Stimulated activated CD8-positive, alpha-beta memory T cell treated with anti-CD3 and anti-CD28 coated beads, Interleukin-7, amount 100 ng/mL, for 4 hours (primary cell): ENCODE measurements around the gene KLHL15.
"Not testable (repeated sequence)": the region's sequence is repeated elsewhere in the genome, so short reads cannot be mapped to it uniquely, and the experiment has no call there.

Experiments
- DNase-seq, 2 donors: peaks; one replicate each; pipeline ENCODE4 v3.0.0-alpha.2; 2020; ENCODE audit warnings: low read depth in 2 of 2

The KLHL15 gene, protein sequence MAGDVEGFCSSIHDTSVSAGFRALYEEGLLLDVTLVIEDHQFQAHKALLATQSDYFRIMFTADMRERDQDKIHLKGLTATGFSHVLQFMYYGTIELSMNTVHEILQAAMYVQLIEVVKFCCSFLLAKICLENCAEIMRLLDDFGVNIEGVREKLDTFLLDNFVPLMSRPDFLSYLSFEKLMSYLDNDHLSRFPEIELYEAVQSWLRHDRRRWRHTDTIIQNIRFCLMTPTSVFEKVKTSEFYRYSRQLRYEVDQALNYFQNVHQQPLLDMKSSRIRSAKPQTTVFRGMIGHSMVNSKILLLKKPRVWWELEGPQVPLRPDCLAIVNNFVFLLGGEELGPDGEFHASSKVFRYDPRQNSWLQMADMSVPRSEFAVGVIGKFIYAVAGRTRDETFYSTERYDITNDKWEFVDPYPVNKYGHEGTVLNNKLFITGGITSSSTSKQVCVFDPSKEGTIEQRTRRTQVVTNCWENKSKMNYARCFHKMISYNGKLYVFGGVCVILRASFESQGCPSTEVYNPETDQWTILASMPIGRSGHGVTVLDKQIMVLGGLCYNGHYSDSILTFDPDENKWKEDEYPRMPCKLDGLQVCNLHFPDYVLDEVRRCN

DNA sequence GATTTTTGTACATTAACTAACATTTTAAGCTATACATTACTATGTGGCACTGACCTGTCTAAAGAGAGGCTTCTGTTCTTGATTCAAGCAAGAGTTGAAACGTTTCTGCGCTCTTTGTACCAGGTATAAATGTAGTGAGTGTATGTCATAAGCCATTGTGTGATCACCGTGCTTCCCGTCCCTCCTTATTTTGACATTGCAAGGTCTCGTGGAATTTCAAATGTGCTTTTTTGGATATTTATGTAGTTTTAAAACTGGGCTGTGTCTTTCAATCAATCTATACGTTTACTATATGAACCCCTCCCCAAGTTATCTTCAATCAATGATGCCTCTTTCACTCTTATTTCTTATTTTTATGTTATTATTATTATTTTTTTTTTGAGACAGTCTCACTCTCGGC, at the start of gene KLHL15:
Gene KLHL15, minus strand, starts transcription at position 101 of the 400 bp plus-strand sequence. CDS start 20,493 bp downstream, outside the sequence.
- no peak for DNase-seq

DNA sequence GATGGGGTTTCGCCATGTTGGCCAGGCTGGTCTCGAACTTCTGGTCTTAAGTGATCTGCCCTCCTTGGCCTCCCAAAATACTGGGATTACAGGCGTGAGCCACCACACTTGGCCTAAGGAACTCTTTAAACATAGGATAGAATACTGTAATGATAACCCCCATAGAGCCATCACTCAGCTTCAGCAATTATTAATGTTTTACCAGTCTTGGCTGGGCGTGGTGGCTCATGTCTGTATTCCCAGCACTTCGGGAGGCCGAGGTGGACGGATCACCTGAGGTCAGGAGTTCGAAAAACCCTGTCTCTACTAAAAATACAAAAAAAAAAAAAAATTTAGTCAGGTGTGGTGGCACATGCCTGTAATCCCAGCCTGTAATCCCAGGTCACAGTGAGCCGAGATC, 42.9 kb upstream of the KLHL15 start:
- DNase-seq = no peak

DNA sequence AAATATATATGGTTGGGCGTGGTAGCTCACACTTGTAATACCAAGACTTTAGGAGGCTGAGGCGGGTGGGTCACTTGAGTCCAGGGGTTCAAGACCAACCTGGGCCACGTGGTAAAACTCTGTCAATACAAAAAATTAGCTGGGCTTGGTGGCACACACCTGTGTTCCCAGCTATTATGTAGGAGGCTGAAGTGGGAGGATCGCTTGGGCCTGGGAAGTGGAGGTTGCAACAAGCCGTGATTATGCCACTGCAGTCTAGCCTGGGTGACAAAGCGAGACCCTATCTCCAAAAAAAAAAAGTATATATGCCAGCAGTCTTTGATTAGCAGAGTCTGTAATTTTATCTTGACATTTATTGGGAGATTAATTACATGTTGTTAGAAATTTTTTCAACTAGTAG, 36.5 kb upstream of the KLHL15 start:
- DNase-seq = no peak

DNA sequence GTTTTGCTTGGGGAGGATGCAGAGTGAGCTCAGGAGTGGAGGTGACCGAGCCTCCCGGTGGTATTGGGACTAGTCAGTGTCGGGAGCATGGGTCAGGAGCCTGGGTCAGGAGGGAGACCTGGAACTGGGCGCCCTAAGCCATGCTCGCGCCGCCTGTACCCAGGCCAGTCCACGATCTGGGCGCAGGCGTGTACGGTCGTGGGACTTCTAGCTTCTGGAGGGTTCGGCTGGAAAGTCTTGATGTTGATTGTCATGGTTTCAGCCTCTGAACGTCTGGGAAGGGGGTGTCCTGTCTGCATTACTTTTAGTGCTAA, 28.0 kb upstream of the KLHL15 start:
- DNase-seq = no peak

DNA sequence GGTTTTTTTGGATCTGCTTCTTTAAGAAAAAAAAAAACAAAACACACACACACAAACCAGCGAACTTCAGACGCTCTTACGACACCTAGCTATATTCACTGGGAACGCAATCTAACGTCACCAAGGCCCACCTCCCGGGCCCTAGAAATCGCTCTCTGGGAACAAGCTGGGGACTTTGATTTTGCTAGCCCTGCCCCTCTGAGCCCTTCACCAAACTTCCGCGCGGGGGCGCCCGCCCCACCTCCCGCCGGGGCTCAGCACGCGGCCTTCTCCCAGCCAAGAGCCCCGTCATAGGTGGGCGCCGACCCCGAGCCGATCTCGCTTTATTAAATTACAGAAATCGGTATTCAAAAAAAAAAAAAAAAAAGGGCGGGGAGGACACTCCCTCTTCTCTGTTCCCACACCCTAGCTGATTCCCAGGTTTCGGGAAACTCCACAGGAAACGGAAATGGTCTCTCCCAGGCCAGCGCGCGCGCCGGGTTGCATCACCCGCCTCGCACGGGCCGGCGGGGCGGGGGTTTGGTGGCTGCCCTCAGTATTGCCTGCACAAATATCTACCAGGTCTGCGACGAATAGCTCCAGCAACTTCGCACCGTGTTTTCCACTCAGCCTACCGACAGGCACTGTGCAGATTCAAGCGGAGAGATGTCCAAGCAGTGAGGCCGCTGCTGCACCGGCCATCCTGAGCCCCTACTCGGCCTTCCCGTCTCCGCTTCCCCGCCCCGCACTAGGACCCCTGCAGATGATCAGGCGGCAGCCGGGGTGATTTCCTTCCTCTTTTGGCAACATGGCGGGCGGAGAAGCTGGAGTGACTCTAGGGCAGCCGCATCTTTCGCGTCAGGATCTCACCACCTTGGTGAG, 27.4 kb upstream of the KLHL15 start, which contains the start of gene EIF2S3:
Gene EIF2S3, plus strand, starts transcription at position 775 of the 861 bp plus-strand sequence. Its CDS starts 13 bp downstream, at position 788.
- DNase-seq = peak; percentile 74 to 84

DNA sequence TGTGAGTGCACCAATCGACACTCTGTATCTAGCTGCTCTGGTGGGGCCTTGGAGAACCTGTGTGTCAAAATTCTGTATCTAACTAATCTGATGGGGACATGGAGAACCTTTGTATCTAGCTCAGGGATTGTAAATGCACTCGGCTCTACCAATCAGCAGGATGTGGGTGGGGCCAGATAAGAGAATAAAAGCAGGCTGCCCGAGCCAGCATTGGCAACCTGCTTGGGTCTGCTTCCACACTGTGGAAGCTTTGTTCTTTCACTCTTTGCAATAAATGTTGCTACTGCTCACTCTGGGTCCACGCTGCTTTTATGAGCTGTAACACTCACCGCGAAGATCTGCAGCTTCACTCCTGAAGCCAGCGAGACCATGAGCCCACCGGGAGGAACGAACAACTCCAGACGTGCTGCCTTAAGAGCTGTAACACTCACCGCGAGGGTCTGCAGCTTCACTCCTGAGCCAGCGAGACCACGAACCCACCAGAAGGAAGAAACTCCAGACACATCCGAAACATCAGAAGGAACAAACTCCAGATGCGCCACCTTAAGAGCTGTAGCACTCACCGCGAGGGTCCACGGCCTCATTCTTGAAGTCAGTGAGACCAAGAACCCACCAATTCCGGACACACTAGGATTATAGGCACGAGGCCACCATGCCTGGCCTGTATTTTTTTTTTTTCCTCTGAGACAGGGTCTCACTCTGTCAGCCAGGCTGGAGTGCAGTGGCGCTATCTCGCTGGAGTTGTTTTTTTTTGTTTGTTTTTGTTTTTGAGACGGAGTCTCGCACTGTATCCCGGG, 23.7 kb upstream of the KLHL15 start:
- not testable (repeated sequence) for DNase-seq

DNA sequence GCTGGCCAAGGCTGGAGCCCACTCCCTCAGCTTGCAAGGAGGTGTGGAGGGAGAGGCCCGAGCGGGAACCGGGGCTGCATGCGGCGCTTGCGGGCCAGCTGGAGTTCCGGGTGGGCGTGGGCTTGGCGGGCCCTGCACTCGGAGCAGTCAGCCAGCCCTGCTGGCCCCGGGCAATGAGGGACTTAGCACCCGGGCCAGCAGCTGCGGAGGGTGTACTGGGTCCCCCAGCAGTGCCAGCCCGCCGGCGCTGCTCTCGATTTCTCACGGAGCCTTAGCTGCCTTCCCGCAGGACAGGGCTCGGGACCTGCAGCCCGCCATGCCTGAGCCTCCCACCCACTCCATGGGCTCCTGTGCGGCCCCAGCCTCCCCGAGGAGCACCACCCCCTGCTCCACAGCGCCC, 22.7 kb upstream of the KLHL15 start:
- not testable (repeated sequence) for DNase-seq

DNA sequence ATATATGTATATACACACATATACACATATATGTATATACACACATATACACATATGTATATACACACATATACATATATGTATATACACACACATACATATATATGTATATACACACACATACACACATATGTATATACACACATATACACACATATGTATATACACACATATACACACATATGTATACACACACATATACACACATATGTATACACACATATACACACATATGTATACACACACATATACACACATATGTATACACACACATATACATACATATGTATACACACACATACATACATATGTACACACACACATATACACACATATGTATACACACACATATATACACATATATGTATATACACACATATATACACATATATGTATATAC, 19.1 kb upstream of the KLHL15 start:
- not testable (repeated sequence) for DNase-seq

DNA sequence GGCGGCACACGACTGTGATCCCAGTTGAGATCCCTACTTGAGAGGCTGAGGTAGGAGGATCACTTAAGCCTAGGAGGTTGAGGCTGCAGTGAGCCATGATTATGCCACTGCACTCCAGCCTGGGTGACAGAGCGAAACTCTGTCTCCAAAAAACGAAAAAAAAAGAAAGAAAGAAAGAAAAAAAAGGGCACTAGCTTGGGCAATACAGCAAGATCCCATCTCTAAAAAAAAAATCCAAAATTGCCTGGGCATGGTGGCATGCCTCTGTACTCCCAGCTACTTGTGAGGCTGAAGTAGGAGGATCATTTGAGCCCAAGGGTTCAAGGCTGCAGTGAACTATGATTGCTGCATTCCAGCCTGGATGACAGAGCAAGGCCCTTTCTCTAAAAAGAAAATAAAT, 10.7 kb upstream of the KLHL15 start:
- DNase-seq = no peak

DNA sequence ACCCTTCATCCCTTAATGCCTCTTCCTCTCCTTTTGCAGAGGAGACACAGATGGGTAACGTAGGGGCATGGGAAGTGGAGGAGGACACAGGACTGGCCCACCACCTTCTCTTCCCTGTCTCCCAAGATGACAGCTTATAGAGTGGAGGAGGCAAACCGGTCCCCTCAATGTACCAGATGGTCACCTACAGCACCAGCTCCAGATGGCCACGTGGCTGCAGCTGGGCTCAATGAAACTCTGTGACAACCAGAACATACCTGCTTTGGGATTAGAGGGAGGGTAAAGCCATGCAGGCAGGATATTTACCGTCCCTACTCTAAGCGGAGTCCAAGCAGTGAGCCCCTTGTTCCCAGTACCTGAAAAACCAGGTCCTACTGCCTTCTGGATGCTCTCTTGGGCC, 7.5 kb upstream of the KLHL15 start:
- no peak for DNase-seq

DNA sequence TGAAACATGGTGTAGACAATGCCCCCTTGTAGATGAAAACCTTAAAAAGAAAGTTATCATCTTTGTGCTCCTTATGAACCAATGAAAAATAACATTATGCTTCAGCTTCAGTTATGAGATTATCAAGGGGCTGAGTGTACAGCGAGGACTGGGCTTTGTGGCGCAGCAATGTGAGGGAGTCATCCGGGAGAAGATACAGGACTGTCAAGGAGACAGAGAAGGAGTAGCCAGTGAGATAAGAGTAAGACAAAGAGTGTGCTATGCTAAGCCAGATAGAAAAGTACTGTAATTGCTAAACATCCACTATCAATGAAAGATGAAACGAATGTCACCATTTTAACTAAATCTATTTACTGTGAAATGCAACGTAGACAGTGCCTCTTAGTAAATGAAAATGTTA, 3.6 kb upstream of the KLHL15 start:
- no peak for DNase-seq

DNA sequence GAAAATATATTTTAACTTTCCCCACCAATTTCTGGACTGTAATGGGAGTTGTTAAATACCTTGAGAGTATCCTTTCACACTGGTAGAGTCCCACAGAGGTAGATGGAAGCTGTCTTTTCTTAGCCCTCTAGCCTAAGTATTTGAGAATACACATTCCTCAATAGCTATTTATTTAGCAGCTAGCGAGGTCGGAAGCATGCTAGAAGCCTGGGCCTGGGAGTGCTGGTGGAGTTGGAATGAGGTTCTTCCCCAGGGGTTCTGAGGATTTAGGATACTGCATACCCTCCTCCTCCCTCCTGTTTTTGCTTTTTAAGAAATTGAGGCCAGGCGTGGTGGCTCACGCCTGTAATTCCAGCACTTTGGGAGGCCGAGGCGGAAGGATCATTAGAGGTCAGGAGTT, 999 bp upstream of the KLHL15 start:
- DNase-seq = no peak

DNA sequence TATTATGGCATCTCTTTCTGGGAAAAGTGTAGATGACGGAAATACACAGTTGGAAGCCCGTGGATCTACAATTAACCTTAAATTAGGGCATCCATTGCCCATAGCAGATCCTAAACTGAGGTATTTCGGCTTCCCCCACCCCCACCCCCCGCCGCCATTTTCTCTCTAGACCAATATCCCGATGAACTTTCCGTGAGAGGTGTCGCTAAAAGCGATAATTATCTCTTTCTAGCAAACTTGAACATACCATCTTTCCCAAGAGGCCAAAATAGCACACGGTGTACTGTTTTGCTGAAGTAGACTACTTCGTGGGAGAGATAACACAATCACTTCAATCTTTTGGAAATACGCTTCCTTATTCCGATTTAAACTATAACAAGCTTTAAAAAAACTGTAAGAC, 554 bp downstream of the KLHL15 start:
- no peak for DNase-seq

DNA sequence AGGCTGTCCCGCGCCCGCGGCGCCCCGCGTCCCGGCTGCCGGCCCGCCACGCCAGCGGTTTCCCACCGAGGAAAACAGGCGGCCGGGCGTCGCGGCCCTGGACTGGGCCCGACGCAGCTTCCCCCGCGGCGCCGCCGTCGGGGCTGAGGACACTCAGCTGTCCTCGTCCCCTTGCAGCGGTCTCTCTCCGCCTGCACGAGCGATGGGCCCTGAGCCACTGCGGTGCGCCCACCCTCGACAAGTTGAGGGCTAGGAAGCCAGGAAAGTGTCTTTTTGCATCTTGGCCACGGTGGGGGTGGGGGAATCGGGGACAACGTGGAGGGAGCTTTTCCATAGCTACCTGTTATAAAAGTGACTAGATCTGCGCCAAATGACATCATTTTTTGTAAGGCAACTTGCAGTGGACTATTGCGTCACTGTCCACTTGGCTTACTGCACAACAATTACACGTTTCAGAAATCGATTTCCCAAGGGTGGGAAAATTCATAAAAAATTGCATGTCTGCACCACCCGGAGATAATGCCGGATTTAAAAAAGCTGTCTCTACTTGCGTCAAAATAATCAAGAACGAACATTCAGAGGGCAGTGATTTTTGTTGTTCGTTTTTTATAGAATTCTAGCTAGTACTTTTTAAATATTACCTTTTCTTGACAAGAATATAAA, 1.1 kb downstream of the KLHL15 start:
- DNase-seq = no peak

DNA sequence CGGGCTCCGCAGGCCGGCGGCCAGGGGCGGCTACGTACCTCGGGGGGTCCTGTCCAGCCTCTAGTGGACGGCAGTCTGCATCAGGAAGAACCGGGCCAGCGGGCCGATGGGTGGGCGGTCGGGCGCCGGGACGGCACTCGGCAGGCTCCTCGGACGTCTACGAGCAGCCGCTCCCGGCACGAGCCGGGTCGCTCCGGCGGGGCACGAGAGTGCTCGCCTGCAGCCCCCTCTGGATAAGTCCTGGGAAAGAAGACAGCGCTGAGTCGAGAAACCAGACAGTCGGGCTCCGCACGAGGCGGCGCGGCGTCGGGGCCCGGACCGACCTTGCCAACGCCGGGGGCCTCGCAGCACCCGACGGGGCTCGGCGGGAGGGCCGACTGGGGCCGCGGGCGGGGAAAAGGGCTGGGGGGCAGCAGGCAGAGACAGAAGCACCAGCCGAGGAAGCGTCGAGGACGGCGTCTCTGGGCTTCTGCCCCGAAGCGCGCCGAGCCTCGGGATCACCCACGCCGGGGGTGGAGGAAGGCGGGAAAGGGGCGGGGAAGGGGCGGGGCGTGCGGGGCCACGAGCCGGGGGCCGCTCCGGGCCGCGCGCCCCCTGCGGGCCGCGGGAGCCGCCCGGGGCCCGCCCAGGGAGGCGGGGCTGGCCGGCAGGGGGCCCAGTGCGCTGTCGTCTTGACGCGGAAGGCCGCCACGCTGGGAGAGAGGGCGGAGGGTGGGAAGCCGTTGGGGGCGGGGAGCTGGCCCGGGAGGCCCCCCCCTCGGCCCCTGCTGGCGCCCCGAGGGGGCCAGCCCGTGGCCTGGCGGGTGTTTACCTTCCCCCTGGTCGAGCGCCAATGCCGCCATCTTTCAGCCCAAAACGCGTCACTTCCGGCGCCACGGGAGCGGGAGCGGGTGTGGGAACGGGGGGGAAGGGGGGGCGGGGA, 1.9 kb downstream of the KLHL15 start:
- DNase-seq = peak; percentile 61 to 75

DNA sequence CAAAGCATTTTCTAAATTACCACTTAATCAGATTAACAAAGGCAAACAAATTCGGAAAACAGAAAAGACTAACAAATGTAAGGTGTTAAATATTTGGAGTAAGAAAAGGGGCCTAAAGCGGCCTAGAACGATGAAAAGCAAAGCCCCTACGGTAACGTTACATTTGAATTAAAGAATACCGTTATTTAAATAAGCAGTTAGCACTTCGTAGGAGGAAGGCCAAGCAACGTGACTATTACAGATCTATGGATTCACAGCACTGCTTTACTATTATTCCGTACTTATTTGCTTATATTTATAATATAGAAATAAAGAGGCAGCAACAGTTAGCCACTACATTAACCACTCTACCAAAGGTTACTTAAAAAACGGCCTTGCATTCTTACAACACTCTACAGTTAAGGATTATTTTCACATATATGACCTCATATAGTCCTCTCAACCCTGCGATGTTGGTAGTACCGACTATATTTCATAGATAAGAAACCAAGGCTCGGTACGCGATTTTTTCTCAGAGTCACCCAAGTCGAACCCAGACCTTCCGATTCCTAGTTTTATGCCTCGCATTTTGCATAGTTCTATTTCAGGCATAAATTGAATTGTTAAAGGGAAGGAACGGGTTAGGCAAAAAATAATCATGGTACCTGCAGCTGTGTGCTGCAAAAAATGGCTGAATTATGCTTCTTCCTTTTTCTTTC, 2.9 kb downstream of the KLHL15 start:
- DNase-seq = no peak

DNA sequence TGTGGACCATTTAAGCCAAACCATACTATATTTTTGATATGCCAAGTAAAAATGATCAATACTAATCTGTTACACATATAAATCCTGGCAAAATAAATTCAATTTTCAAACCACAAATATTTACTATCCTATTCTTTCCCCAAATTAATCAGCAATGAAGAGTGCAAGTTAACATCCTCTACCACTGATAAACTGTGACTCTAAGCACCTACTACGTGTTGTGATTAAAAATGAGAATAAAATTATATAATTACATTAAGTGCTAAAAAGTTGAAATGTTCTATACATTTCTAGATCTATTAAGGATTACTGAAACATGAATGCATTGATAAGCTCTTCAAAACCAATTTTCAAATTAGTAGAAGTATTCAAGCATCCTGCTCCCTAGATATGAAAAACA, 3.4 kb downstream of the KLHL15 start:
- no peak for DNase-seq

DNA sequence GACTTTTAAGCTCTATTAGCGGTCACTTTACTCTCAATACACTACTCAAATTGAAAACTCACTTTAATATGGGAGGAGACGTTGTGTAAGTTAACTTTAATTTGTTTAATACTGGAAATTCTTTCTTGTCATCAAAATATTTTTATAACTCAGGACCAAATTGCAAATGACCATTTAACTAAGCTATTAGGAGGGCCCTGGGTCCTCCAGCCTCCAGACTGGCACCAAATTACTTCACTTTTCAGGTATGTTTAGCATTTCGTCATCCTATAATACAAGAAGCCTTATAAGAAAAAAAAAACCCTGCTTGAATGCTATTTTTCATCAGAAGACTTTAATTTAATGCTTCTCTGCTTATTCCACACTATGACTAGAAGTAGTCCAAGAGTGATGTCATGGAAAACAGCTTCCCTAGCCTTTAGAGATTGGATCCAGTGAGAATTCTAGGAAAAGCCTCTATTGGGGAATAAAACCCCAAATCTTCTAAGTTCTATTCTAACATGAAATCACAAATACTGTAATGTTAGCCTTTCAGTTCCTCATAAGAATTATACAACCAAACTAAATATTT, 6.6 kb downstream of the KLHL15 start:
- DNase-seq = no peak

DNA sequence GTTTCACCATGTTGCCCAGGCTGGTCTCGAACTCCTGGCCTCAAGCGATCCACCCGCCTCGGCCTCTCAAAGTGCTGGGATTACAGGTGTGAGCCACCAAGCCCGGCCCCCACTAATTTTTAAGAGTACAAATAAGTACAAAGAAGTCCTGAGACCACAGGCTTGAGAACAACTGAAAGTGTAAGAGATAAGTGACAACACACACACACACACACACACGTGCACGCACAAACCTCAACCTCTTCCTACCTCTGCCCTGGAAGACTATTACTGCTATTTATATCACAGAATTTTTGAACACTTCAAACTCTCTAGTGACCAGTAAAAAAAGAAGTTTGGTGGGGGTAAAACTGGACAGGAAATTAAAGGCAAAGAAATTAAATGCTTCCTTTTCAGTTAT, 7.5 kb downstream of the KLHL15 start:
- no peak for DNase-seq
